Measurements from ENCODE around the gene CNTNAP5.
"Not testable (repeated sequence)": the region's sequence is repeated elsewhere in the genome, so short reads cannot be mapped to it uniquely, and the experiment has no call there.

Gene CNTNAP5

GRCh38 chr2:124402274-124402673 is 377.2 kb downstream of the CNTNAP5 start:
- peaks cover 16% of the 10 kb centered on the region for H3K9me3 Mint-ChIP-seq
- no peaks in the 10 kb centered on the region for H3K36me3 Mint-ChIP-seq (ENCODE audit: low read depth)
- no peaks in the 10 kb centered on the region for H3K4me1 Mint-ChIP-seq (ENCODE audit: low read depth)
- H3K27ac Mint-ChIP-seq = no peak overlapping the region
- no peak overlapping the region for H3K4me3 Mint-ChIP-seq
- no peaks in the 10 kb centered on the region for H3K27me3 Mint-ChIP-seq

DNA sequence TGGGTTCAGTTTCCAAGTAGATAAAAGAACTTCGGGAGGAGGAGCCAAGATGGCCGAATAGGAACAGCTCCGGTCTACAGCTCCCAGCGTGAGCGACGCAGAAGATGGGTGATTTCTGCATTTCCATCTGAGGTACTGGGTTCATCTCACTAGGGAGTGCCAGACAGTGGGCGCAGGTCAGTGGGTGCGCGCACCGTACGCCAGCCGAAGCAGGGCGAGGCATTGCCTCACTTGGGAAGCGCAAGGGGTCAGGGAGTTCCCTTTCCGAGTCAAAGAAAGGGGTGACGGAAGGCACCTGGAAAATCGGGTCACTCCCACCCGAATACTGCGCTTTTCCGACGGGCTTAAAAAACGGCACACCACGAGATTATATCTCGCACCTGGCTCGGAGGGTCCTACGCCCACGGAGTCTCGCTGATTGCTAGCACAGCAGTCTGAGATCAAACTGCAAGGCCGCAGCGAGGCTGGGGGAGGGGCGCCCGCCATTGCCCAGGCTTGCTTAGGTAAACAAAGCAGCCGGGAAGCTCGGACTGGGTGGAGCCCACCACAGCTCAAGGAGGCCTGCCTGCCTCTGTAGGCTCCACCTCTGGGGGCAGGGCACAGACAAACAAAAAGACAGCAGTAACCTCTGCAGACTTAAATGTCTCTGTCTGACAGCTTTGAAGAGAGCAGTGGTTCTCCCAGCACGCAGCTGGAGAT is 382.9 kb downstream of the CNTNAP5 start:
- H3K9me3 Mint-ChIP-seq = peaks cover 13% of the 10 kb centered on the region
- H3K36me3 Mint-ChIP-seq (ENCODE audit: low read depth); H3K4me3 Mint-ChIP-seq; H3K4me1 Mint-ChIP-seq (ENCODE audit: low read depth); H3K27me3 Mint-ChIP-seq; H3K27ac Mint-ChIP-seq: not testable (repeated sequence)

- H3K27ac Mint-ChIP-seq = no peak overlapping the region
- no peaks in the 10 kb centered on the region for H3K27me3 Mint-ChIP-seq
- peaks cover 4% of the 10 kb centered on the region for H3K9me3 Mint-ChIP-seq
- H3K36me3 Mint-ChIP-seq (ENCODE audit: low read depth) = no peaks in the 10 kb centered on the region
- no peak overlapping the region for H3K4me3 Mint-ChIP-seq
- H3K4me1 Mint-ChIP-seq (ENCODE audit: low read depth) = no peaks in the 10 kb centered on the region
These were observed 399.0 kb downstream of the CNTNAP5 start for GRCh38 chr2:124424074-124424473.

DNA sequence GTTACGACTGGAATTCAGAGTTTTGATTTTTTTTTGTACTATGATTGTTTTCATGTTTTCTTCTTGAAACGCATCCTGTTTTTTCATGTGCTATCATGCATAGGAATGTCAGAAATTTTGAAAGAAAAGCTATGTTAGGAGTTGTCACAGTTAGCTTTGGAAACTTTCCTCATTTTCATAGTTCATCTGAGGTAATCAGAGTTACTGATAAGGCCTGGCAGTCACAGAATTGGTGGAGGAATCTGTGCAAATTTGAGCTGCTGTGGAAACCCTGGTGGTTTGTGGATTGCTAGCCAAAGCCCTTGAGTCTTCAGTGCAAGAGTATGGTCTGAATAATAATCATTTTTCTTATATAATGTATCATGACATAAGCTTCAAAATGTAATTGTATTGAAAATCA is 401.0 kb downstream of the CNTNAP5 start:
- Mint-ChIP-seq H3K36me3 (ENCODE audit: low read depth) (no peaks in the 10 kb centered on the region), H3K4me1 (ENCODE audit: low read depth) (no peaks in the 10 kb centered on the region), H3K9me3 (peaks cover 8% of the 10 kb centered on the region), H3K27ac (no peak overlapping the region), H3K27me3 (no peaks in the 10 kb centered on the region), H3K4me3 (no peak overlapping the region)

GRCh38 chr2:124426625-124427024 is 401.5 kb downstream of the CNTNAP5 start:
- Mint-ChIP-seq H3K27me3 (no peaks in the 10 kb centered on the region), H3K4me3 (no peak overlapping the region), H3K9me3 (peaks cover 8% of the 10 kb centered on the region), H3K27ac (no peak overlapping the region), H3K36me3 (ENCODE audit: low read depth) (no peaks in the 10 kb centered on the region), H3K4me1 (ENCODE audit: low read depth) (no peaks in the 10 kb centered on the region)

DNA sequence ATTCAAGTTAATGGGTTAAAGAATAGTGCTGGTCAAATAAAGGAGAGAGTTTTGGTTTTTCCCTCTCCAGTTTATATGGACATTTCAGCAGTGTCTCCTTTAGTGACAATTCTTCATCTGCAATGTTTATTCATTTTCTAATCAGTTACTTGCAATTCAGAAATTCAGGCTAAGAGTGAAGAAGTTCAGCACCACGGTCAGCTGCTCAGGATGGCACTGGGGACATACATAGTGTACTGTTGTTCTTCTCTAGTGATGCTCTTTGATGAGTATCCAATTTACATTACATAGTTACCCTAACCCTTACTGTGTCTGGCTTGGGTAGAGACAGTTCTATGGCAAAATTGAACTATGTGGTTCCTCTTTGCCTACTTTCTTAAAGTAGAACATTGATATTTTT is 412.7 kb downstream of the CNTNAP5 start:
- no peaks in the 10 kb centered on the region for H3K27me3 Mint-ChIP-seq
- H3K4me1 Mint-ChIP-seq (ENCODE audit: low read depth) = no peaks in the 10 kb centered on the region
- no peaks in the 10 kb centered on the region for H3K36me3 Mint-ChIP-seq (ENCODE audit: low read depth)
- peaks cover 4% of the 10 kb centered on the region for H3K9me3 Mint-ChIP-seq
- H3K27ac Mint-ChIP-seq = no peak overlapping the region
- H3K4me3 Mint-ChIP-seq = no peak overlapping the region

DNA sequence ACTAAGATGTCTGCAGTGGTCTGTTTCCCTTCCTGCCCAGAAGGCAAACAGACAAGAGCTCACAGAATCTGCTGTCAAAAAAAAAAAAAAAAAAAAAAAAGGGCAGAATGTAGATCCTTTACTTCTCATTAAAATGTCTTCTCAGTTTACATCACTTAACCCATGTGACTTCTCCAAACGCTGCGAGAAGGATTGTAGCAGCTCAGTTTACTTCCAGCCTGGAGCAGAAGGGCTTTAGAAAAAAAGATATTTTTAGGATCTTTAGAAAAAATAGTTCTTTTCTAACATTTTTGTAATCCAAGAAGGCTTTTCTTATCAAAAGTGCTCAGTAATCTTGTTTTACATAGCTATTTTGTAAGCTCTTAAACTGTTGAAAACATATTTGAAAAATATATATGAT is 425.4 kb downstream of the CNTNAP5 start:
- H3K9me3 Mint-ChIP-seq = peaks cover 19% of the 10 kb centered on the region
- no peak overlapping the region for H3K4me3 Mint-ChIP-seq
- H3K27ac Mint-ChIP-seq = no peak overlapping the region
- no peaks in the 10 kb centered on the region for H3K27me3 Mint-ChIP-seq
- H3K36me3 Mint-ChIP-seq (ENCODE audit: low read depth) = no peaks in the 10 kb centered on the region
- H3K4me1 Mint-ChIP-seq (ENCODE audit: low read depth) = no peaks in the 10 kb centered on the region

DNA sequence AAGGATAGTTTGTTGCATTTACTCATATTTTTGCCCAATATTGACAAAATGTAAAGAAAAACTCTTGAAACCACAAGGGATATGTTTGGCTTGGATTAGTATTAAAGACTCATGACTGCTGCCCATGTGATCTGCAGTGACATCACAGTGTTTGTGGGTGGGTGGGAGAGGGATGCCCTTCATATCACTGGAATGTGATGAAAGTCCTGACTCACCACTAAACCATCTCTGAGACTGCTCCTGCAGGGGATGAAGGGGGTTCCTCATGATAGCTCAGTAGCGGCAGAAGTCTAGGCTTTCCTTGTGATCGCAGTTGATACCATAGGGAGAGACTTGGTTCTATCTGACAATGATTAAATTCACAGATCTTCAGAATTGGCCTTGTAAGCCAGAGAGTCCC is 451.2 kb downstream of the CNTNAP5 start:
- no peaks in the 10 kb centered on the region for H3K27me3 Mint-ChIP-seq
- no peak overlapping the region for H3K4me3 Mint-ChIP-seq
- no peaks in the 10 kb centered on the region for H3K36me3 Mint-ChIP-seq (ENCODE audit: low read depth)
- H3K4me1 Mint-ChIP-seq (ENCODE audit: low read depth) = no peaks in the 10 kb centered on the region
- H3K9me3 Mint-ChIP-seq = peaks cover 9% of the 10 kb centered on the region
- H3K27ac Mint-ChIP-seq = no peak overlapping the region

DNA sequence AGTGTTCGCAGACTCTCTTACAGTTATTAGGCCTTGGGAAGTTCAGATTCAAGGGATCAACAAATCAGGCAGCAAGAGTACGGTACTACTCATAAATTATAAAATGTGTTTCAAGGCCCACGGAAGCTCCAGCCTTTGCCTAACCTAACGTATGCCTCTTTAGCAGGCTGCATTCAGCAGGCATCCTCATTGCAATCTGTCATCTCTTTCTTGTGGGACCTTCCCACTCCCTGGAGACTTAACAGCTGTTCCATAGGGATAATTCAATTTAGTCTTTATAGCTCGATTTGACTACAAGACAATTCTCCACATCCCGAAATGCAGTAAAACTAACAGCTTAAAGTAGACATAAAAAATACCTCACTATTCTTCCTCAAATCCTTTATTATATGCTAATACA is 453.7 kb downstream of the CNTNAP5 start:
- no peaks in the 10 kb centered on the region for H3K27me3 Mint-ChIP-seq
- H3K4me3 Mint-ChIP-seq = no peak overlapping the region
- no peaks in the 10 kb centered on the region for H3K36me3 Mint-ChIP-seq (ENCODE audit: low read depth)
- peaks cover 6% of the 10 kb centered on the region for H3K9me3 Mint-ChIP-seq
- H3K4me1 Mint-ChIP-seq (ENCODE audit: low read depth) = no peaks in the 10 kb centered on the region
- no peak overlapping the region for H3K27ac Mint-ChIP-seq

DNA sequence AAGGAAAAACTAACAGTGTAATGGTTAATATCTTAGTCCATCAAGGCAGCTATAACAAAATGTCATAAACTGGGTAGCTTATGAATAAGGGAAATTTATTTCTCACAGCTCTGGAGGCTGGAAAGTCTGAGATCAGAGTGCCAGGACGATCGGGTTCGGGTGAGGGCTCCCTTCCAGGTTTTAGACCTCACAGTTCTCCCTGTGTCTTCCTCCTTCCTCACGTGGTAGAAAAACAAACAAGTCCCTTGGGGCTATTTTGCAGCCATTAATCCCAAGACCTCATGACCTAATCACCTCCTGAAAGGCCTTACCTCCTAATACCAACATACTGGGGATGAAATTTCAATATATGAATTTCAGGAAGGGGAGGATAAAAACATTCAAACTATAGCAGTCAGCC is 455.9 kb downstream of the CNTNAP5 start:
- Mint-ChIP-seq H3K36me3 (ENCODE audit: low read depth) (no peaks in the 10 kb centered on the region), H3K27me3 (no peaks in the 10 kb centered on the region), H3K9me3 (peaks cover 4% of the 10 kb centered on the region), H3K27ac (no peak overlapping the region), H3K4me3 (no peak overlapping the region), H3K4me1 (ENCODE audit: low read depth) (no peaks in the 10 kb centered on the region)

DNA sequence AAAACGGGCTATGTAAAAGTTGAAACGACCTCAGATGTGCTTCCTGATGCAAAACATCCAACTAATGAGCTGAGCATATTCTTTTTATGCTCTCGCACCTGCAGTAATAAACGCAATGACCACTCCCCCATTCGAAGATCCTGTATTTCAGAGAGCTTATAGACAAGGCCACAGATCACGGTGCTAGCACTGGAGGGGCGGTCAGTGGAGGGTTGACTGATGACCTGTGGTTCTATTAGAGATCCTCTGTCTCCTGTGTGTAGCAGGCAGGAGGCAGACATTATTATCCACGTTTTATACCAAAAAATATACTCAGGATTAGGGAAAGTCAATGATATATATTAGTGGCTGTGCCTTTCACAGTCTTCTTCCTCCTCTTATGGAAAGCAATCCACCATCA is 457.0 kb downstream of the CNTNAP5 start:
- no peak overlapping the region for H3K4me3 Mint-ChIP-seq
- peaks cover 4% of the 10 kb centered on the region for H3K9me3 Mint-ChIP-seq
- no peaks in the 10 kb centered on the region for H3K36me3 Mint-ChIP-seq (ENCODE audit: low read depth)
- H3K27ac Mint-ChIP-seq = no peak overlapping the region
- H3K4me1 Mint-ChIP-seq (ENCODE audit: low read depth) = no peaks in the 10 kb centered on the region
- H3K27me3 Mint-ChIP-seq = no peaks in the 10 kb centered on the region

GRCh38 chr2:124482551-124482950 is 457.5 kb downstream of the CNTNAP5 start:
- peaks cover 4% of the 10 kb centered on the region for H3K9me3 Mint-ChIP-seq
- no peaks in the 10 kb centered on the region for H3K36me3 Mint-ChIP-seq (ENCODE audit: low read depth)
- no peak overlapping the region for H3K27ac Mint-ChIP-seq
- H3K4me1 Mint-ChIP-seq (ENCODE audit: low read depth) = no peaks in the 10 kb centered on the region
- H3K27me3 Mint-ChIP-seq = no peaks in the 10 kb centered on the region
- H3K4me3 Mint-ChIP-seq = no peak overlapping the region

DNA sequence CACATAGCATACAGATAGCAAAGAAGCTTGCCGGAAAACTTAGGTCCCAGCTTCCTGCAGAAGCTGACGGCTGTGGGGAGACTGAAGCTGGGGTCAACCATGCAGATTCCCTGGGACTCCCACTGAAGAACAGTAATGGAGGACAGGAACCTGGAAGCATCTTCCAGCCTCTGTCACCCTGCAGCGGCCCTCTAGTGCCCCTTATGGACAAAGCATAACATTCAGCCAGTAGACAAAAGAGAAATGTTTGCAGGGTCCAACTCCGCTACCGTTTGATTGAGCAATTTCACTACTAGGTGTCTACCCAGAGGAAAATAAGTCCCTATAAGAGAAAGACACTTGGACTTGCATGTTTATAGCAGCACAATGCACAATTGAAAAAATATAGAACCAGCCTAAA is 460.6 kb downstream of the CNTNAP5 start:
- no peak overlapping the region for H3K27ac Mint-ChIP-seq
- no peaks in the 10 kb centered on the region for H3K36me3 Mint-ChIP-seq (ENCODE audit: low read depth)
- H3K27me3 Mint-ChIP-seq = no peaks in the 10 kb centered on the region
- H3K9me3 Mint-ChIP-seq = peaks cover 8% of the 10 kb centered on the region
- no peaks in the 10 kb centered on the region for H3K4me1 Mint-ChIP-seq (ENCODE audit: low read depth)
- H3K4me3 Mint-ChIP-seq = no peak overlapping the region

DNA sequence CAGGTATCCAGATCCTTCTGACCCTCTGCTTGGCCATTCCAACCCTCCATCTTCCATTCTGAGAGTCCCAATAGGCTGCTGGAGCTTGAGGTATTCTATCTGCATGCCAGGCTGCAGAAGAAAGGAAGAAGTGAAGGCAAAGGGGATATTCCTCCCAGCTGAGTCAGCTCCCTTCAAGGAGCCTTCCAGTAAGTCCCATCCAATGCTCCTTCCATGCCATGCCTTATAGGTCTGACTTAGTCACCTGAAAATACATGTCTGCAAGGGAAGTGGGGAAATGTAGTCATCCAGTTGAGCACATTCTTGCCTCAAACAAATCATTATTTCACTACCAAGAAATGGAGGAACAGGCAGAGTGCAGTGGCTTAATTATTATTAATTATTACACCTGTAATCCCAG is 464.6 kb downstream of the CNTNAP5 start:
- Mint-ChIP-seq H3K4me1 (ENCODE audit: low read depth) (no peaks in the 10 kb centered on the region), H3K27ac (no peak overlapping the region), H3K27me3 (no peaks in the 10 kb centered on the region), H3K9me3 (peaks cover 5% of the 10 kb centered on the region), H3K4me3 (no peak overlapping the region), H3K36me3 (ENCODE audit: low read depth) (no peaks in the 10 kb centered on the region)

DNA sequence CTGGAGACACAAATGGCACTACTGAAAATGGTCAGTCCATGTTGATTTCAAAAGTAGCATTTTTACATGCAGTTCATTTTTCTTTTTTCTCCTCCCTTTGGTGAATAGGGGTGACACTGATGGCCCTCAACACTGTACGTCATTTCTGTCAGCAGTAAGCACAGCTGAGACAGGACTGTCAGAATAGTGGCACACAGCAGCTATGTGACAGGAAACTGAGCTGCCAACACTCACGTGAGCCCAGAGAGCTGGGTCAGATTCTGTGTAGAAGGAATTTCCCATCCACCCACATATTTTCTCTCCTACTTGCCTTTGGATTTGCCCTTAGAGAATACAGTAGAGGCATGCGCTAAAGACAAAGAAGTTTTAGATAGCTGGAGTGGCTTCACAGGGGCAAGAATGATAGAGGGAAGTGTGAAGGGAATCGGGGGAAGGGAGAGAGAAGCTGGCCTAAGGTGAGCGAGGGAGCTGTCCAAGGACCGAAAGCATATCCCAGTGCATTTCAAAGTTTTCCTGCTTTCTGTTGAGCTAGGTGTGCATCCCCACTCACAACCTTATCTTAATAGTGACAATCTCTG is 476.6 kb downstream of the CNTNAP5 start:
- Mint-ChIP-seq H3K9me3 (peaks cover 4% of the 10 kb centered on the region), H3K27me3 (no peaks in the 10 kb centered on the region), H3K27ac (no peak overlapping the region), H3K4me1 (ENCODE audit: low read depth) (no peaks in the 10 kb centered on the region), H3K36me3 (ENCODE audit: low read depth) (no peaks in the 10 kb centered on the region), H3K4me3 (no peak overlapping the region)

DNA sequence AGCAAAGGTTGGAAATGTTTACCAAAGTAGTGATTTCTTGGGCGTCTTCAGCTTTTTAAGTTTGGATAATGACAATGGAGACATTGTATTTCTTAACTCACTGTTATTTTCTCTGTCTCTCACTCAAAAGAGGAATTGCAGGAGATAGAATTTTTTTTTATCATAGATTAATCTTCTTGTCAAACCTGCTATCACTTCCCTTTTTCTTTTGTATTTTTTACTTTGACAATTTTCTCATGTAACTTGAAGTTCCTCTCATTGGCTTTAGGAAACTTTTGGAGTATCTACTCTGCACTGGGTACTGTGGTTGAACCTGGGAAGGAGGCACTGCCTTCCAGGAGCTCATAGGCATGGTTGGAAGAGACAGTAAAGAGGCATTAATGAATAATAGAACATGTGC is 489.1 kb downstream of the CNTNAP5 start:
- no peaks in the 10 kb centered on the region for H3K27me3 Mint-ChIP-seq
- H3K9me3 Mint-ChIP-seq = peaks cover 15% of the 10 kb centered on the region
- no peak overlapping the region for H3K27ac Mint-ChIP-seq
- H3K36me3 Mint-ChIP-seq (ENCODE audit: low read depth) = no peaks in the 10 kb centered on the region
- no peak overlapping the region for H3K4me3 Mint-ChIP-seq
- no peaks in the 10 kb centered on the region for H3K4me1 Mint-ChIP-seq (ENCODE audit: low read depth)
